Small intestine (tissue), 7 donors: ENCODE data around the gene CCR6. TPM values are rescaled to one million over a fixed set of nuclear protein-coding genes. Genes with fewer than 3 reads are reported as not detected.

Source experiments
- DNase-seq, 2 donors: peaks; one replicate each; pipeline versions ENCODE4 v3.0.0 to v3.0.0-alpha.2; 2013
- FAIRE-seq: peaks from 2 replicates; lab custom pipeline; 2012; peaks lifted over from hg19 to GRCh38; lab: Jason Lieb, UNC
- H3K27ac ChIP-seq, 3 donors: one replicate each; pipeline ENCODE4 v1.5.1; 2013; ENCODE audit warnings: low read length in 2 of 3, mild to moderate bottlenecking in 2 of 3, control low read depth in 1 of 3, inconsistent platforms in 1 of 3, low read depth in 1 of 3, moderate library complexity in 1 of 3
- H3K27me3 ChIP-seq, 3 donors: one replicate each; pipeline ENCODE4 v1.6.1; 2013; ENCODE audit warnings: low read length in 3 of 3, inconsistent platforms in 1 of 3; ENCODE audit not compliant: control insufficient read depth in 3 of 3, insufficient read depth in 3 of 3
- H3K36me3 ChIP-seq, 3 donors: one replicate each; pipeline ENCODE4 v1.6.1; 2013; ENCODE audit warnings: low read length in 3 of 3, inconsistent platforms in 1 of 3, low read depth in 1 of 3, mild to moderate bottlenecking in 1 of 3, moderate library complexity in 1 of 3; ENCODE audit not compliant: control insufficient read depth in 3 of 3, insufficient read depth in 2 of 3
- H3K4me1 ChIP-seq, 3 donors: one replicate each; pipeline ENCODE4 v1.6.1; 2013; ENCODE audit warnings: low read length in 2 of 3, inconsistent platforms in 1 of 3, low read depth in 1 of 3, mild to moderate bottlenecking in 1 of 3, moderate library complexity in 1 of 3; ENCODE audit not compliant: control insufficient read depth in 3 of 3, insufficient read depth in 2 of 3
- H3K4me3 ChIP-seq, 3 donors: one replicate each; pipeline ENCODE4 v1.5.1; 2013; ENCODE audit warnings: low read length in 3 of 3, control low read depth in 1 of 3, inconsistent platforms in 1 of 3, low read depth in 1 of 3, mild to moderate bottlenecking in 1 of 3, moderate library complexity in 1 of 3
- H3K9me3 ChIP-seq, 2 donors: one replicate each; pipeline ENCODE4 v1.6.1; 2013; ENCODE audit warnings: low read depth in 1 of 2, low read length in 1 of 2; ENCODE audit not compliant: control insufficient read depth in 2 of 2, insufficient read depth in 1 of 2
- WGBS, 3 donors: extraction: QIAGEN DNeasy Blood & Tissue Kit; methylation state at CpG; one replicate each; pipeline ENCODE4 v1.1.7; 2013; 5-methylcytosine and 5-hydroxymethylcytosine counted together
- polyA plus RNA-seq, 4 donors: library from polyadenylated mRNA; stranded (reverse) in 3 of 4; unstranded in 1 of 4; fragments of 200-250 nt in 3 of 4; fragments of 120-200 nt in 1 of 4; gene quantifications; one replicate each; pipeline versions ENCODE4 v1.2.1 to v1.2.3, GENCODE V29; 2013
- donor health status: healthy with polysubstance abuse.
- donor health status: control.
- donor health status: control.
- donor health status: Bipolar disorder and iron deficiency.
- donor health status: healthy.

CCR6 gene
- polyA plus RNA-seq, 4 donors: 0.54 to 5.8 (median 1.1) TPM

DNA sequence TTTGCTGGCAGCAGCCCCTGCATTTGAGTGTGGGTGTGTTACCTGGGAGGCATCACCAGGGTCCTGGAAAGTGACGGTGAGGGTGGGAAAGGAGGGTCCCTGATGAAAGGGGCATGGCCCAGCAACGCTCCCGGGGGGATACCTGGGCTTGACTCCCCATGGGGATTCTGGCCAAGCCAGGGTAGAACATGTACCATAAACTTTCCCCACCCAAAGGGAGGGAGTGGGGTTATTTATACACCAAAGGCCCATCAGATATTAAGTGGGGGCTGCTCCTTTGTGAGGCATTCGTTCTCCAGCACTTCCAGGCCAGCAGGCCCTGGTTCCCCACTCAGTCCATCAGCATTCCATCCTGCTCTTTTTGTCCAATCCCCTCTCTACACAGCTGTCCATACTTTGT lies 20.6 kb upstream of the CCR6 start:
- FAIRE-seq (no peak), DNase-seq (no peak)
- 71 to 89% (median 81%) methylated on average over 4 of the region's 4 CpGs for WGBS, 3 donors
- no peak overlapping the region for H3K27ac ChIP-seq
- H3K4me1 ChIP-seq: peaks cover 0 to 10% (median 7%) of the 10 kb centered on the region in 3 donors
- H3K9me3 ChIP-seq: no peaks in the 10 kb centered on the region
- H3K27me3 ChIP-seq: no peaks in the 10 kb centered on the region
- no peaks in the 10 kb centered on the region for H3K36me3 ChIP-seq
- no peak overlapping the region for H3K4me3 ChIP-seq

- 42 to 64% (median 51%) methylated on average over 11 of the region's 11 CpGs for WGBS, 3 donors
- no peak for FAIRE-seq
- Histone ChIP-seq H3K27me3 (no peaks in the 10 kb centered on the region), H3K4me1 (peaks cover 0 to 10% (median 7%) of the 10 kb centered on the region in 3 donors), H3K4me3 (no peak overlapping the region), H3K9me3 (no peaks in the 10 kb centered on the region), H3K36me3 (no peaks in the 10 kb centered on the region), H3K27ac (peak overlapping the region in 2 of 3 donors; percentile 59 to 79)
- peak; percentile 69 to 75 for DNase-seq
Observed at GRCh38 chr6:167103041-167103891, 19.6 kb upstream of the CCR6 start.

- WGBS, 3 donors: 95 to 96% (median 95%) methylated on average over 3 of the region's 3 CpGs
Observed at GRCh38 chr6:167104388-167104787, 18.5 kb upstream of the CCR6 start.

GRCh38 chr6:167105060-167105459 lies 17.8 kb upstream of the CCR6 start:
- 92 to 96% (median 94%) methylated on average over 6 of the region's 6 CpGs for WGBS, 3 donors
- Histone ChIP-seq H3K9me3 (no peaks in the 10 kb centered on the region), H3K27ac (no peak overlapping the region), H3K27me3 (no peaks in the 10 kb centered on the region), H3K4me3 (no peak overlapping the region), H3K4me1 (peaks cover 0 to 10% (median 7%) of the 10 kb centered on the region in 3 donors), H3K36me3 (no peaks in the 10 kb centered on the region)
- no peak for DNase-seq
- FAIRE-seq: no peak

More at GRCh38 chr6:167104388-167104787, 18.5 kb upstream of the CCR6 start:
- no peak overlapping the region for H3K27ac ChIP-seq
- DNase-seq (no peak), FAIRE-seq (no peak)
- H3K4me1 ChIP-seq: peaks cover 0 to 10% (median 7%) of the 10 kb centered on the region in 3 donors
- H3K4me3 ChIP-seq: no peak overlapping the region
- no peaks in the 10 kb centered on the region for H3K27me3 ChIP-seq
- H3K36me3 ChIP-seq: no peaks in the 10 kb centered on the region
- H3K9me3 ChIP-seq: no peaks in the 10 kb centered on the region

DNA sequence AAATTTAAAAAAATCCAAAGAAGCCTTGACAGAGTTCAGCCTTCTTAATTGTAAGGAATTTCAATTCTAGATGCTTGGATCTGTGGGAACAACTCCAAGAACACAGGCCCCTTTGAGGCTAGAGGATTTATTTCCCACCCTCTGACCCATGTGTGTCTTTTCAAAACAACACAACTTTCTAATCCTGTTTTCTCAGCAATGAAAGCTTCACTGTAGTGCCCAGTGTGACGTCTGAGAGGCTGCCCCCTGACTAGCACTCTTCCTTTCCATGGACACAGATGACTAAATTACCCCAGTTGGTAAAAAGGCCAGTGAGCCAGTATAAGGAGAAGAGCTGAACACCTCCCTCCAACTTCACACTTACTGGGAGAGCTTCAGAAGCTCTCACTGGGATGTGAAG lies 16.5 kb upstream of the CCR6 start:
- no peak for DNase-seq
- WGBS, 3 donors: 74 to 89% (median 81%) methylated on average over 1 of the region's 1 CpG
- no peak overlapping the region for H3K27ac ChIP-seq
- no peak overlapping the region for H3K4me3 ChIP-seq
- peaks cover 0 to 10% (median 7%) of the 10 kb centered on the region in 3 donors for H3K4me1 ChIP-seq
- no peaks in the 10 kb centered on the region for H3K27me3 ChIP-seq
- H3K9me3 ChIP-seq: no peaks in the 10 kb centered on the region
- no peak for FAIRE-seq
- H3K36me3 ChIP-seq: no peaks in the 10 kb centered on the region

DNA sequence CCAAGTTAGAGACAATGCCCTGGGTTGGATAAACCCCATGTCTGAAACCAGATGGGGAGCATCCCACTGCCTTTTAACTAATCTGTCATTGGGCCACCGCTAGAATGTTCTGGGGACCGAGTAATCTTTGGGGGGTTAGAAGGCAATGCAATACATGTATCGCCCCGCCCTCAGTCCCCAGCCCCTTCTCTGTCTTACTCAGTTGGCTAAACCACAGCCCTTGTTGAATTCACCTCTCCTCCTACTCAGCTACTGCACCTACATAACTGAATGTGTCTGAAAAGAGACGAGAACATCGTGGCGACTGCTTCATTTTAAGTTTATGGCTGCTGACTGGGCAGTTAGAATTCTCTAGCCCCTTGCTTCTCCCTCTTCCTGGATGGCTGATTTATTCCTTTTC lies 15.1 kb upstream of the CCR6 start:
- Histone ChIP-seq H3K4me1 (peaks cover 0 to 9% (median 7%) of the 10 kb centered on the region in 3 donors), H3K36me3 (no peaks in the 10 kb centered on the region), H3K27me3 (no peaks in the 10 kb centered on the region), H3K27ac (no peak overlapping the region), H3K4me3 (no peak overlapping the region), H3K9me3 (no peaks in the 10 kb centered on the region)
- DNase-seq (no peak), FAIRE-seq (no peak)
- 68 to 78% (median 77%) methylated on average over 7 of the region's 7 CpGs for WGBS, 3 donors

GRCh38 chr6:167108278-167108677 lies 14.6 kb upstream of the CCR6 start:
- Histone ChIP-seq H3K27ac (no peak overlapping the region), H3K4me1 (peaks cover 0 to 6% (median 4%) of the 10 kb centered on the region in 3 donors), H3K36me3 (no peaks in the 10 kb centered on the region), H3K4me3 (no peak overlapping the region), H3K27me3 (no peaks in the 10 kb centered on the region), H3K9me3 (no peaks in the 10 kb centered on the region)
- 85 to 87% (median 87%) methylated on average over 5 of the region's 5 CpGs for WGBS, 3 donors
- DNase-seq (no peak), FAIRE-seq (no peak)

- no peaks in the 10 kb centered on the region for H3K9me3 ChIP-seq
- DNase-seq (no peak), FAIRE-seq (no peak)
- 78 to 83% (median 83%) methylated on average over 6 of the region's 6 CpGs for WGBS, 3 donors
- H3K4me3 ChIP-seq: no peak overlapping the region
- H3K27ac ChIP-seq: no peak overlapping the region
- no peaks in the 10 kb centered on the region for H3K27me3 ChIP-seq
- H3K4me1 ChIP-seq: no peaks in the 10 kb centered on the region
- H3K36me3 ChIP-seq: no peaks in the 10 kb centered on the region
Observed at GRCh38 chr6:167109651-167110050, 13.2 kb upstream of the CCR6 start.
